Endothelial cell of umbilical vein (primary cell): ENCODE data around the gene CEACAM21. TPM values are rescaled to one million over a fixed set of nuclear protein-coding genes. Genes with fewer than 3 reads are reported as not detected.

Source experiments
- BruUV-seq: library from RNA; stranded (reverse); fragments of 400-500 nt; replicated peaks from 2 replicates; lab custom pipeline; 2021; lab: Mats Ljungman, UMichigan
- CTCF ChIA-PET: fragments of 300-600, 350-600 bp; sonication (Branson Sonifier 250); formaldehyde crosslinking; loops from one replicate; lab custom pipeline; 2021; ENCODE audit warnings: antibody characterized with exemption, inconsistent platforms; lab: Charles Lee
- POLR2A ChIA-PET: fragments of 300-600, 350-600 bp; sonication (Branson Sonifier 250); formaldehyde crosslinking; loops from one replicate; lab custom pipeline; 2021; ENCODE audit warnings: antibody characterized with exemption, inconsistent platforms; lab: Charles Lee
- DNase-seq: peaks from one replicate; pipeline ENCODE4 v3.0.0-alpha.2; 2011; ENCODE audit warnings: low read depth, low spot score
- FAIRE-seq: peaks from 2 replicates; lab custom pipeline; 2011; peaks lifted over from hg19 to GRCh38; lab: Jason Lieb, UNC
- H2AFZ ChIP-seq: 2 replicates; pipeline ENCODE4 v1.6.0; 2012; ENCODE audit warnings: low read depth, low read length, control low read depth, inconsistent platforms
- H3K27ac ChIP-seq: 2 replicates; pipeline ENCODE4 v1.5.1; 2011; ENCODE audit warnings: low read depth, mild to moderate bottlenecking, control low read depth, low read length, moderate library complexity; ENCODE audit not compliant: insufficient read depth
- H3K27me3 ChIP-seq, 2 experiments: 2 replicates each; pipeline versions ENCODE4 v1.6.0 to v1.6.1; 2011; ENCODE audit warnings: low read length in 2 of 2, mixed read lengths in 1 of 2; ENCODE audit not compliant: control insufficient read depth in 2 of 2, insufficient read depth in 2 of 2
- H3K36me3 ChIP-seq, 2 experiments: 2 replicates in 1 of 2; 3 replicates in 1 of 2; pipeline ENCODE4 v1.5.1; 2011; ENCODE audit warnings: low read length in 2 of 2, mild to moderate bottlenecking in 1 of 2, moderate library complexity in 1 of 2; ENCODE audit not compliant: control insufficient read depth in 2 of 2, insufficient read depth in 2 of 2; ENCODE audit errors: extremely low read depth in 1 of 2
- H3K4me1 ChIP-seq: 3 replicates; pipeline ENCODE4 v1.5.1; 2011; ENCODE audit warnings: mild to moderate bottlenecking, low read length; ENCODE audit not compliant: control insufficient read depth, insufficient read depth; ENCODE audit errors: extremely low read depth
- H3K4me2 ChIP-seq: 2 replicates; pipeline ENCODE4 v1.6.1; 2011; ENCODE audit warnings: low read length, control low read depth, mixed read lengths; ENCODE audit not compliant: insufficient read depth
- H3K4me3 ChIP-seq, 3 experiments: fragments of 200-600 bp in 1 of 3; sonication (generic), shearing (Covaris generic) in 1 of 3; replicated peaks in 1 of 3; 2 replicates each; pipeline ENCODE4 v1.5.1; 2011 to 2016; ENCODE audit warnings: control low read depth in 3 of 3, low read length in 3 of 3, mild to moderate bottlenecking in 2 of 3, inconsistent platforms in 1 of 3, low read depth in 1 of 3, moderate library complexity in 1 of 3; ENCODE audit not compliant: insufficient read depth in 1 of 3
- H3K79me2 ChIP-seq: 2 replicates; pipeline ENCODE4 v1.6.0; 2012; ENCODE audit warnings: low read length, inconsistent platforms; ENCODE audit not compliant: control insufficient read depth, insufficient read depth
- H3K9ac ChIP-seq: replicated peaks from 2 replicates; pipeline ENCODE3; 2011; ENCODE audit warnings: low read length, control low read depth; ENCODE audit not compliant: insufficient read depth; ENCODE audit errors: extremely low read depth
- H3K9me1 ChIP-seq: replicated peaks from 3 replicates; pipeline ENCODE4 v1.6.0; 2011; ENCODE audit warnings: mild to moderate bottlenecking, low read length; ENCODE audit not compliant: control insufficient read depth, insufficient read depth; ENCODE audit errors: extremely low read depth
- H3K9me3 ChIP-seq: replicated peaks from 2 replicates; pipeline ENCODE4 v1.5.1; 2012; ENCODE audit warnings: low read length, inconsistent platforms; ENCODE audit not compliant: control insufficient read depth, insufficient read depth
- H4K20me1 ChIP-seq: replicated peaks from 2 replicates; pipeline ENCODE3; 2011; ENCODE audit warnings: mild to moderate bottlenecking, low read length; ENCODE audit not compliant: control insufficient read depth, insufficient read depth; ENCODE audit errors: extremely low read depth
- EZH2 ChIP-seq: IDR thresholded peaks from 2 replicates; pipeline ENCODE4 v1.6.1; 2012; ENCODE audit warnings: borderline replicate concordance, low read depth, mild to moderate bottlenecking, moderate library complexity, low read length, inconsistent platforms; ENCODE audit not compliant: severe bottlenecking
- FOS ChIP-seq: IDR thresholded peaks from 2 replicates; pipeline ENCODE4 v1.6.1; 2011; ENCODE audit warnings: mild to moderate bottlenecking, low read length, moderate library complexity, borderline replicate concordance; ENCODE audit not compliant: insufficient read depth
- GATA2 ChIP-seq: IDR thresholded peaks from 2 replicates; pipeline ENCODE4 v1.7.0; 2011; ENCODE audit warnings: low read depth, mild to moderate bottlenecking, moderate library complexity, mixed read lengths, low read length; ENCODE audit not compliant: insufficient read length, insufficient read depth
- JUN ChIP-seq: IDR thresholded peaks from 2 replicates; pipeline ENCODE4 v1.6.1; 2011; ENCODE audit warnings: borderline replicate concordance, low read depth; ENCODE audit not compliant: insufficient read length, insufficient read depth
- MYC ChIP-seq: IDR thresholded peaks from one replicate; pipeline ENCODE4 v1.6.1; 2011; ENCODE audit warnings: mild to moderate bottlenecking, low read depth, low read length
- POLR2A ChIP-seq: IDR thresholded peaks from 2 replicates; pipeline ENCODE4 v1.6.1; 2012; ENCODE audit warnings: low read depth, mild to moderate bottlenecking, control low read depth, low read length
- POLR2AphosphoS5 ChIP-seq: IDR thresholded peaks from 2 replicates; pipeline ENCODE4 v1.6.1; 2012; ENCODE audit warnings: low read depth, mild to moderate bottlenecking, control low read depth, low read length, moderate library complexity; ENCODE audit not compliant: insufficient read depth
- dilution Hi-C: fragments of 300-500 bp; cut with MboI; formaldehyde crosslinking; loops from one replicate; pipeline ENCODE4 v1.15.0; 2019; ENCODE audit warnings: low sequenced_read_pairs; ENCODE audit not compliant: extremely low pct_ligation_motif_present
- intact Hi-C: fragments of 100-400 bp; cut with micrococcal nuclease; formaldehyde crosslinking; loops from one replicate; pipeline ENCODE4 v1.10.0; 2022
- polyA plus RNA-seq, 4 experiments: library from polyadenylated mRNA; depleted of rRNA in 3 of 4; stranded (reverse) in 3 of 4; unstranded in 1 of 4; fragments of >200 nt; gene quantifications; 2 replicates each; pipeline versions ENCODE4 v1.2.1 to v1.2.3, GENCODE V29; 2011 to 2012; ENCODE audit warnings: missing spikeins in 1 of 4
- total RNA-seq: library from RNA; stranded (reverse); gene quantifications from 2 replicates; pipeline ENCODE4 v1.2.3, GENCODE V29; 2021
- TF ChIP-seq, protein P1 (sequence below), 2 donors: IDR thresholded peaks; 1 replicate in 1 of 2; 2 replicates in 1 of 2; pipeline ENCODE4 v1.5.1; 2011; ENCODE audit warnings: low read length in 2 of 2, mild to moderate bottlenecking in 2 of 2, moderate library complexity in 2 of 2, control low read depth in 1 of 2, inconsistent platforms in 1 of 2, low read depth in 1 of 2; ENCODE audit not compliant: insufficient read depth in 1 of 2; ENCODE audit errors: extremely low read depth in 1 of 2
- TF ChIP-seq, protein P2 (sequence below): IDR thresholded peaks from 2 replicates; pipeline ENCODE4 v1.6.1; 2011; ENCODE audit not compliant: insufficient read depth, insufficient read length

CEACAM21 gene
- total and polyA plus RNA-seq, 2 donors (not counting 3 experiments of a cell fraction or from before 2014, with no cell fraction given) = 0.81 to 1.7 TPM

DNA sequence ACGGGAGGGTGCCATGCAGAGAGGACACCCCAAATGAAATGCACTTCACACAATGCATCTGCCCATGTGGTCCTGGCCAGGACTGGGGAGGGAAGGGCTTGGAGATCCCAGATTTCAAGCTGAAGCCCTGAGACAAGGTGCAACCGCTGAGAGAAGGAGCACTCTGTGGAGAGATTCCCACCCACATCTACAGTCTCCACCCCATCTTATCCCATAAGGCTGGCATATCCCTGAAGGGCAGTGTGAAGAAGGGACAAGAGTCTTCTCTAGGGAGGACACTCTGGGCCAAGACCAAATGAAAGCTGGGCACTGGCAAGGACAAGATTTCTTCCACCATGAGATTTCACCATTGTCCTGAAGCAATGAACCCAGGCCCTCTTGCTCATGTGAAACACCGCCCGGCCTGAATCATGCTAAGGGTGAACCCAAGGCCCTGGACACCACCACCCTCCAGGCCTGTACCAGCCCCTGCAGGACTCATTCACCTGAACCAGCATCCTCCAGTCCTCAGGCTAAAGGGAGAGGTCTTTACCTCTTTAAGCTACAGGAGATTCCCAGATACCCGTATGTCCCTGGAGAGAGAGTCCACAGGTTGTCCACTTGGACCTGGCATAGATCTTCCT, 30.4 kb downstream of the CEACAM21 start:
- no peak for DNase-seq
- CTCF ChIA-PET = interaction anchor here (1.3 kb wide), 1 partner anchor 10 kb away, joined by 6 read pairs; no protein-coding TSS in a partner anchor
- dilution Hi-C loops (no loop called here), intact Hi-C loops (no loop called here)
- no peak for FAIRE-seq
- Histone ChIP-seq H3K9me1 (no peaks in the 10 kb centered on the region), H3K9me3 (no peaks in the 10 kb centered on the region), H3K27ac (no peak overlapping the region), H3K36me3 (no peaks in the 10 kb centered on the region), H3K79me2 (no peaks in the 10 kb centered on the region), H3K9ac (no peak overlapping the region), H3K4me3 (no peak overlapping the region), H3K4me1 (no peaks in the 10 kb centered on the region), H3K27me3 (peaks cover 9% of the 10 kb centered on the region in 2 experiments), H4K20me1 (no peaks in the 10 kb centered on the region), H3K4me2 (no peak overlapping the region), H2AFZ (no peak overlapping the region)
- TF ChIP-seq JUN = no peak
- TF ChIP-seq POLR2AphosphoS5 = no peak
- TF ChIP-seq EZH2 = no peak
- no peak for TF ChIP-seq GATA2
- TF ChIP-seq POLR2A = no peak
- no peak for TF ChIP-seq FOS
- TF ChIP-seq, protein P1, sequence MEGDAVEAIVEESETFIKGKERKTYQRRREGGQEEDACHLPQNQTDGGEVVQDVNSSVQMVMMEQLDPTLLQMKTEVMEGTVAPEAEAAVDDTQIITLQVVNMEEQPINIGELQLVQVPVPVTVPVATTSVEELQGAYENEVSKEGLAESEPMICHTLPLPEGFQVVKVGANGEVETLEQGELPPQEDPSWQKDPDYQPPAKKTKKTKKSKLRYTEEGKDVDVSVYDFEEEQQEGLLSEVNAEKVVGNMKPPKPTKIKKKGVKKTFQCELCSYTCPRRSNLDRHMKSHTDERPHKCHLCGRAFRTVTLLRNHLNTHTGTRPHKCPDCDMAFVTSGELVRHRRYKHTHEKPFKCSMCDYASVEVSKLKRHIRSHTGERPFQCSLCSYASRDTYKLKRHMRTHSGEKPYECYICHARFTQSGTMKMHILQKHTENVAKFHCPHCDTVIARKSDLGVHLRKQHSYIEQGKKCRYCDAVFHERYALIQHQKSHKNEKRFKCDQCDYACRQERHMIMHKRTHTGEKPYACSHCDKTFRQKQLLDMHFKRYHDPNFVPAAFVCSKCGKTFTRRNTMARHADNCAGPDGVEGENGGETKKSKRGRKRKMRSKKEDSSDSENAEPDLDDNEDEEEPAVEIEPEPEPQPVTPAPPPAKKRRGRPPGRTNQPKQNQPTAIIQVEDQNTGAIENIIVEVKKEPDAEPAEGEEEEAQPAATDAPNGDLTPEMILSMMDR (IDR thresholded peaks at IDR 0.05; ENCODE audit: extremely low read depth in 1 of 2, insufficient read depth in 1 of 2, low read depth in 1 of 2, low read length in 2 of 2) = no peak
- TF ChIP-seq, protein P2, sequence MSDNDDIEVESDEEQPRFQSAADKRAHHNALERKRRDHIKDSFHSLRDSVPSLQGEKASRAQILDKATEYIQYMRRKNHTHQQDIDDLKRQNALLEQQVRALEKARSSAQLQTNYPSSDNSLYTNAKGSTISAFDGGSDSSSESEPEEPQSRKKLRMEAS = no peak
- TF ChIP-seq MYC = no peak
- POLR2A ChIA-PET = no interaction called here
- BruUV-seq = no TSS peak
